ENCODE data around the gene TMEM134. TPM values are rescaled to one million over a fixed set of nuclear protein-coding genes. Genes with fewer than 3 reads are reported as not detected.

The TMEM134 gene
- total and polyA plus RNA-seq, 2 donors (not counting 3 experiments of a cell fraction or from before 2014, with no cell fraction given) = 33.4 to 207 TPM

GRCh38 chr11:67429038-67429668 lies 39.9 kb downstream of the TMEM134 start:
- Histone ChIP-seq H3K4me1 (ENCODE audit: control insufficient read depth, extremely low read depth, insufficient read depth, low read length) (no peaks in the 10 kb centered on the region), H3K79me2 (ENCODE audit: control insufficient read depth, insufficient read depth, low read length) (peaks cover 10% of the 10 kb centered on the region), H4K20me1 (replicated peaks; ENCODE audit: control insufficient read depth, extremely low read depth, insufficient read depth, low read length) (no peaks in the 10 kb centered on the region), H3K4me3 (replicated peaks in 1 of 3; ENCODE audit: insufficient read depth in 1 of 3, low read depth in 1 of 3, low read length in 3 of 3) (peak overlapping the region; percentile 46 to 91 (median 75)), H3K27me3 (ENCODE audit: control insufficient read depth in 2 of 2, insufficient read depth in 2 of 2, low read length in 2 of 2) (no peaks in the 10 kb centered on the region), H3K9ac (replicated peaks; ENCODE audit: extremely low read depth, insufficient read depth, low read length) (peak overlapping the region; percentile 66), H3K9me3 (replicated peaks; ENCODE audit: control insufficient read depth, insufficient read depth, low read length) (no peaks in the 10 kb centered on the region), H2AFZ (ENCODE audit: low read depth, low read length) (no peak overlapping the region), H3K9me1 (replicated peaks; ENCODE audit: control insufficient read depth, extremely low read depth, insufficient read depth, low read length) (no peaks in the 10 kb centered on the region), H3K27ac (ENCODE audit: insufficient read depth, low read depth, low read length) (no peak overlapping the region), H3K4me2 (ENCODE audit: insufficient read depth, low read length) (peak overlapping the region; percentile 49), H3K36me3 (ENCODE audit: control insufficient read depth in 2 of 2, extremely low read depth in 1 of 2, insufficient read depth in 2 of 2, low read length in 2 of 2) (peaks cover 0 to 21% of the 10 kb centered on the region in 2 experiments)
- intact Hi-C loops (cut with micrococcal nuclease) (loop anchor here (2.0 kb wide), 1 partner anchor 40 kb away; the partner anchor contains the start of gene TMEM134), dilution Hi-C loops (cut with MboI; ENCODE audit: extremely low pct_ligation_motif_present, low sequenced_read_pairs) (no loop called here)
- BruUV-seq (replicated peaks) = no TSS peak
- CTCF ChIA-PET = interaction anchor here (1.8 kb wide), 1 partner anchor 28 kb away, joined by 8 read pairs; the partner anchor contains the start of gene PPP1CA
- TF ChIP-seq MYC (IDR thresholded peaks at IDR 0.05; ENCODE audit: low read depth, low read length) (no peak), MAX (IDR thresholded peaks at IDR 0.05; ENCODE audit: insufficient read depth, insufficient read length) (no peak), POLR2AphosphoS5 (IDR thresholded peaks at IDR 0.05; ENCODE audit: insufficient read depth, low read depth, low read length) (no peak), CTCF (IDR thresholded peaks at IDR 0.05; ENCODE audit: extremely low read depth in 1 of 2, insufficient read depth in 1 of 2, low read depth in 1 of 2, low read length in 2 of 2) (no peak), EZH2 (IDR thresholded peaks at IDR 0.05; ENCODE audit: borderline replicate concordance, low read depth, low read length, severe bottlenecking) (no peak), FOS (IDR thresholded peaks at IDR 0.05; ENCODE audit: borderline replicate concordance, insufficient read depth, low read length) (no peak), GATA2 (IDR thresholded peaks at IDR 0.05; ENCODE audit: insufficient read depth, insufficient read length, low read depth, low read length) (no peak), POLR2A (IDR thresholded peaks at IDR 0.05; ENCODE audit: low read depth, low read length) (no peak), JUN (IDR thresholded peaks at IDR 0.05; ENCODE audit: borderline replicate concordance, insufficient read depth, insufficient read length, low read depth) (no peak)
- no peak for FAIRE-seq
- POLR2A ChIA-PET = no interaction called here
- DNase-seq (ENCODE audit: low read depth, low spot score) = no peak
